Nephron progenitor cell (in vitro differentiated cells): Measurements from ENCODE around the gene TTC23.

ENCODE experiments used
- DNase-seq: peaks from one replicate; pipeline ENCODE4 v3.0.0; 2021
- H3K27ac Mint-ChIP-seq: 2 replicates; pipeline ENCODE4 v1.8.0; 2021; ENCODE audit warnings: mild to moderate bottlenecking, moderate library complexity, mixed read lengths
- H3K27me3 Mint-ChIP-seq: 2 replicates; pipeline ENCODE4 v1.8.0; 2021; ENCODE audit warnings: mild to moderate bottlenecking, low read depth, mixed read lengths; ENCODE audit not compliant: poor library complexity
- H3K36me3 Mint-ChIP-seq: 2 replicates; pipeline ENCODE4 v1.8.0; 2021; ENCODE audit warnings: low read depth, mixed read lengths
- H3K4me1 Mint-ChIP-seq: 2 replicates; pipeline ENCODE4 v1.8.0; 2021; ENCODE audit warnings: mixed read lengths
- H3K4me3 Mint-ChIP-seq: 2 replicates; pipeline ENCODE4 v1.8.0; 2021; ENCODE audit warnings: mild to moderate bottlenecking, moderate library complexity, mixed read lengths
- H3K9me3 Mint-ChIP-seq: 2 replicates; pipeline ENCODE4 v1.8.0; 2021; ENCODE audit warnings: mild to moderate bottlenecking, moderate library complexity, mixed read lengths
- TF ChIP-seq, protein P1 (sequence below): fragments of 200-600 bp; sonication (generic); IDR thresholded peaks from 2 replicates; pipeline ENCODE4 v1.5.0; 2021; ENCODE audit warnings: antibody characterized with exemption

Gene TTC23

DNA sequence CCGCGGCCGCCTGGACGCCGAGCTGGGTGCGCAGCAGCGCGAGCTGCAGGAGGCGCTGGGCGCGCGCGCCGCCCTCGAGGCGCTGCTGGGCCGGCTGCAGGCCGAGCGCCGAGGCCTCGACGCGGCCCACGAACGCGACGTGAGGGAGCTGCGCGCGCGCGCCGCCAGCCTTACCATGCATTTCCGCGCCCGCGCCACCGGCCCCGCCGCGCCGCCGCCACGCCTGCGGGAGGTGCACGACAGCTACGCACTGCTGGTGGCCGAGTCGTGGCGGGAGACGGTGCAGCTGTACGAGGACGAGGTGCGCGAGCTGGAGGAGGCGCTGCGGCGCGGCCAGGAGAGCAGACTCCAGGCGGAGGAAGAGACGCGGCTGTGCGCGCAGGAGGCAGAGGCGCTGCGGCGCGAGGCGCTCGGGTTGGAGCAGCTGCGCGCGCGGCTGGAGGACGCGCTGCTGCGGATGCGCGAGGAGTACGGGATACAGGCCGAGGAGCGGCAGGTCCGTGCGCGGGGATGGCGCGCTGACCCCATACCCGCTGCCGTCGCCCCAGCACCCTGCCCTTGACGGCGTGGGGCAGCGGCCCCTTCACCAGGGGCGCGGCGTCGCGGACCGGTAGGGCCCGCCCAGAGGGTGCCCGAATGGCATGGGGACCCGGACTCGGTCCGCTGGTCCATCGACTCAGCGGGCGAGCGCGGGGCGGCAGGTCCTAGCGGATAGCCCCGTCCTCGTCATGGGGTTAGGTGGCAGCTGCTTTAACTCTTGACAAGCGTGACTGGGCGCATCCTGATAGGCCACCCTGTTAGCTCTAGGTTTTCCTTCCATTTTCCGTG lies 143.7 kb downstream of the TTC23 start:
- Mint-ChIP-seq H3K9me3 (no peaks in the 10 kb centered on the region), H3K4me1 (peaks cover 34% of the 10 kb centered on the region), H3K36me3 (no peaks in the 10 kb centered on the region), H3K4me3 (peak overlapping the region; percentile 69), H3K27ac (no peak overlapping the region), H3K27me3 (peaks cover 61% of the 10 kb centered on the region)
- DNase-seq, result peak; percentile 75
- TF ChIP-seq, protein P1, sequence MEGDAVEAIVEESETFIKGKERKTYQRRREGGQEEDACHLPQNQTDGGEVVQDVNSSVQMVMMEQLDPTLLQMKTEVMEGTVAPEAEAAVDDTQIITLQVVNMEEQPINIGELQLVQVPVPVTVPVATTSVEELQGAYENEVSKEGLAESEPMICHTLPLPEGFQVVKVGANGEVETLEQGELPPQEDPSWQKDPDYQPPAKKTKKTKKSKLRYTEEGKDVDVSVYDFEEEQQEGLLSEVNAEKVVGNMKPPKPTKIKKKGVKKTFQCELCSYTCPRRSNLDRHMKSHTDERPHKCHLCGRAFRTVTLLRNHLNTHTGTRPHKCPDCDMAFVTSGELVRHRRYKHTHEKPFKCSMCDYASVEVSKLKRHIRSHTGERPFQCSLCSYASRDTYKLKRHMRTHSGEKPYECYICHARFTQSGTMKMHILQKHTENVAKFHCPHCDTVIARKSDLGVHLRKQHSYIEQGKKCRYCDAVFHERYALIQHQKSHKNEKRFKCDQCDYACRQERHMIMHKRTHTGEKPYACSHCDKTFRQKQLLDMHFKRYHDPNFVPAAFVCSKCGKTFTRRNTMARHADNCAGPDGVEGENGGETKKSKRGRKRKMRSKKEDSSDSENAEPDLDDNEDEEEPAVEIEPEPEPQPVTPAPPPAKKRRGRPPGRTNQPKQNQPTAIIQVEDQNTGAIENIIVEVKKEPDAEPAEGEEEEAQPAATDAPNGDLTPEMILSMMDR, result no peak

DNA sequence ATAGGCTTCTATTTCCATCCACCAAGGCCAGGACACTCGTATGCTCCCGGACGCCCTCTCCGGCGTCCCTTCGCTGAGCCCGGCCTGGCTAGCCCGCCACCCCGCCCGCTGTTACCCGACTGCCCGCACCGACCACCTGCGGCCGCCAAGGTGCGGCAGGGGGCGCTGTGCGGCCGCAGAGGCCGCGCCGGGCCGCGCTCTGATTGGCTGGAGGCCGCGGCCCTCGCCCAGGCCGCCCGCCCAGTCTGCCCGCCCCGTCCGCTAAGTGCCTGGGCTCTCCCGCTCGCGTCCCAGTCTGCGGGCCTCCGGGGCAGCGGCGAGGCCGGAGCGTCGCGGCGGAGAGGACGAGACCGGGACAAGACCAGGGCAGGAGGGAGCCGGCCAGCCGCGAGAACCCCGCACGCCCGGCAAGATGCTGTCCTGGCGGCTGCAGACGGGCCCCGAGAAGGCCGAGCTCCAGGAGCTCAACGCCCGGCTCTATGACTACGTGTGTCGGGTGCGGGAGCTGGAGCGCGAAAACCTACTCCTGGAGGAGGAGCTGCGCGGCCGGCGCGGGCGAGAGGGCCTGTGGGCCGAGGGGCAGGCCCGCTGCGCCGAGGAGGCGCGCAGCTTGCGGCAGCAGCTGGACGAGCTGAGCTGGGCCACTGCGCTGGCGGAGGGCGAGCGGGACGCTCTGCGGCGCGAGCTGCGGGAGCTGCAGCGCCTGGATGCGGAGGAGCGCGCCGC lies 144.4 kb downstream of the TTC23 start, which contains the start of gene SYNM:
TSS of gene SYNM (plus strand) at position 293 of the 726 bp plus-strand sequence. CDS start at position 413, 120 bp downstream.
- H3K27me3 Mint-ChIP-seq, result peaks cover 61% of the 10 kb centered on the region
- TF ChIP-seq, protein P1, result peak; percentile 61

DNA sequence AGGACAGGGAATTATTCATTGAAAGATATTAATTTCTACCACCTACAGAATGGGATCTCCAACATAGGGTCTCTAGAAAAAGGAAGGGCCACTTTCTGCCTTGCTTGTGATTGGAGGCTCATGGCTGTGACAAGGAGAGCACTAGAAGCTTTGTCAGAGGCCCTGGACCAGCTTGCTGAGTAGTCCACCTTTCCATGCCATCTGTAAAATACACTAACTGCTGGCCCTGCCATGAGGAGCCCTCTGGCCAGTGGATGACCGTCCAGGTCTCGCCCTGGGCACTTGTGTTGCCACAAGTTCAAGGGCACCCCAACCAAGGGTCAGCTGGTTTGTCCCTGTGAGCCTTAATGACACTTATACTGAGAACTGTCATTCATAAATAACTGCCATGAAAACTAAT lies 146.1 kb downstream of the TTC23 start:
- H3K4me1 Mint-ChIP-seq, result peaks cover 39% of the 10 kb centered on the region
- peak overlapping the region; percentile 18 for H3K4me3 Mint-ChIP-seq
- H3K27ac Mint-ChIP-seq, result no peak overlapping the region
- TF ChIP-seq, protein P1, result no peak
- H3K27me3 Mint-ChIP-seq, result peaks cover 65% of the 10 kb centered on the region
- no peaks in the 10 kb centered on the region for H3K36me3 Mint-ChIP-seq
- DNase-seq, result no peak
- H3K9me3 Mint-ChIP-seq, result no peaks in the 10 kb centered on the region

More for the DNA sequence above, 144.4 kb downstream of the TTC23 start, which contains the start of gene SYNM:
- Mint-ChIP-seq H3K9me3 (no peaks in the 10 kb centered on the region), H3K4me1 (peaks cover 37% of the 10 kb centered on the region), H3K4me3 (peak within 1 kb of the TSS; percentile 71), H3K36me3 (no peaks in the 10 kb centered on the region), H3K27ac (no peak within 1 kb of the TSS)
- peak; percentile 81 for DNase-seq

DNA sequence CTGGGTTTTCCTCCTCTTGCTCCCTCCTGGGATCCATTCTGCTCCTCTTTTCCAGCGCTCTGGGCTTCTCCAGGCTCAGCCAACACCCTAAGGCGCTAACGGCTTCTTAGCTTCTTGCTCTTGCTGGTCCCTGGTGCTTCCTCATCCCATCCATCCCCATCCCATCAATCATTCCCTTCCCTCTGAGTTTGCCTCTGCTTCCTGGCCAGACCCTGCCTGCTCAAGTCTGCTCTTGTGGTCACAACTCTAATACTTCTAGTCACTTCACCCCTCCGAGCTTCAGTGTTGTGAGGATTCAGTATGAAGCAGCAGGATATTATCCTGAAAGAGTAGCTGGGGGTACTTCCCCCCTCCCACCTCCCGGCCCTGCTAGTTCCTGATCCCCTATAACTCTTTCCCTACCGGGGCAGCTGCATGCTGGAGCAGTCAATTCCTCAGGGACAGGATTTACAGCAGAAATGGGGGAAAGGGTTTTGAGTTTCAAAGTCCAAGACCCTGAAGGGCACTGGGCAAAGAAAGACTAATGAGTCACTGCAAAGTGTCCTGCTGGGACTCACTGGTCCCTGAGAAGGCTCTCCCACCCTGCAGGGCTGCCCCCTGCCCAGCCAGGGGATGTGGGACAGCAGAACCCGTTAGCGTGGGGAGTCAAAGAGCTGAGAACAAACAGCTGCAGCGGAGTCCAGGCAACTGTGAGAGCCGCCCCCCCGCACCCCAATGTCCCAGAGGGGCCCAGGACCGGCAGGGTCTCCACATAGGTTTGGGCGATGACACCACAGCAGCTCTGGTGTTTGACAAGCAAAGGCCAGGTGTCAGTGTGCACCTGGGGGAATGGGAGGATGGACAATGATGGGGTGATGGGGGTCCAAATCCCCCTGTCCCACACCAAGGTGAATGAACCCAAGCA lies 146.8 kb downstream of the TTC23 start:
- H3K36me3 Mint-ChIP-seq, result no peaks in the 10 kb centered on the region
- peak; percentile 59 for DNase-seq
- TF ChIP-seq, protein P1, result no peak
- peak overlapping the region; percentile 39 for H3K4me3 Mint-ChIP-seq
- peaks cover 39% of the 10 kb centered on the region for H3K4me1 Mint-ChIP-seq
- peaks cover 60% of the 10 kb centered on the region for H3K27me3 Mint-ChIP-seq
- H3K9me3 Mint-ChIP-seq, result no peaks in the 10 kb centered on the region
- H3K27ac Mint-ChIP-seq, result peak overlapping the region; percentile 19

DNA sequence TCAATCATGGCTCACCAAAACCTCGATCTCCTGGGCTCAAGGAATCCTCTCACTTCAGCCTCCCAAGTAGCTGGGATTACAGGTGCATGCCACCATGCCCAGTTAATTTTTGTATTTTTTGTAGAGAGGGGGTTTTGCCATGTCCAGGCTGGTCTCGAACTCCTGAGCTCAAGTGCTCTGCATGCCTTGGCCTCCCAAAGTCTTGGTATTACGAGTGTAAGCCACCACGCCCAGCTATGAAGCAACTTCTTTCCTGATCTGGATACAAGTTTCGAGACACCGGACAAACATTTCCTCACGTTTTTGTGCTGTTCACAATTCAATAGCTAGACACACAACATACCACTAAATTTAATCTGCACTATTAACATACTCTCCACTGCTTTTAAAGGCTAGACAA lies 147.9 kb downstream of the TTC23 start:
- no peaks in the 10 kb centered on the region for H3K9me3 Mint-ChIP-seq
- DNase-seq, result no peak
- peaks cover 50% of the 10 kb centered on the region for H3K27me3 Mint-ChIP-seq
- TF ChIP-seq, protein P1, result no peak
- peaks cover 33% of the 10 kb centered on the region for H3K4me1 Mint-ChIP-seq
- no peaks in the 10 kb centered on the region for H3K36me3 Mint-ChIP-seq
- peak overlapping the region; percentile 37 for H3K4me3 Mint-ChIP-seq
- H3K27ac Mint-ChIP-seq, result no peak overlapping the region
